ENCODE results near the gene GPR37L1. TPM values are rescaled to one million over a fixed set of nuclear protein-coding genes. Genes with fewer than 3 reads are reported as not detected.

Gene GPR37L1
- total and polyA plus RNA-seq, 10 of the 15 experiments (the other 5 are each of a cell fraction or from before 2014, with no cell fraction given), result under 0.01 to 0.08 (median 0.02) TPM; not detected in 5

- TF ChIP-seq RUNX3 (IDR thresholded peaks at IDR 0.05; ENCODE audit: low read length) (0 out of 2 replicates have a peak, but pooled peaks have one; percentile 29), PKNOX1 (IDR thresholded peaks at IDR 0.05) (peak; percentile 70; the same call in 1 of the 2 replicates), HDGF (IDR thresholded peaks at IDR 0.05) (peak; percentile 38; the same call in 1 of the 2 replicates), MTA3 (IDR thresholded peaks at IDR 0.05; ENCODE audit: borderline replicate concordance, low read length) (no peak), SPI1 (IDR thresholded peaks at IDR 0.05; ENCODE audit: borderline replicate concordance, insufficient read depth, low read depth, low read length) (peak; percentile 3; the same call in 1 of the 2 replicates), SREBF2 (IDR thresholded peaks at IDR 0.05; ENCODE audit: low read length) (no peak), POLR2AphosphoS5 (IDR thresholded peaks at IDR 0.05; ENCODE audit: low read length) (0 out of 2 replicates have a peak, but pooled peaks have one; percentile 27), YY1 (IDR thresholded peaks at IDR 0.05; ENCODE audit: low read depth, low read length) (peak; percentile 83)
- TF ChIP-seq, protein P1, sequence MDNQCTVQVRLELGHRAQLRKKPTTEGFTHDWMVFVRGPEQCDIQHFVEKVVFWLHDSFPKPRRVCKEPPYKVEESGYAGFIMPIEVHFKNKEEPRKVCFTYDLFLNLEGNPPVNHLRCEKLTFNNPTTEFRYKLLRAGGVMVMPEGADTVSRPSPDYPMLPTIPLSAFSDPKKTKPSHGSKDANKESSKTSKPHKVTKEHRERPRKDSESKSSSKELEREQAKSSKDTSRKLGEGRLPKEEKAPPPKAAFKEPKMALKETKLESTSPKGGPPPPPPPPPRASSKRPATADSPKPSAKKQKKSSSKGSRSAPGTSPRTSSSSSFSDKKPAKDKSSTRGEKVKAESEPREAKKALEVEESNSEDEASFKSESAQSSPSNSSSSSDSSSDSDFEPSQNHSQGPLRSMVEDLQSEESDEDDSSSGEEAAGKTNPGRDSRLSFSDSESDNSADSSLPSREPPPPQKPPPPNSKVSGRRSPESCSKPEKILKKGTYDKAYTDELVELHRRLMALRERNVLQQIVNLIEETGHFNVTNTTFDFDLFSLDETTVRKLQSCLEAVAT (IDR thresholded peaks at IDR 0.05), result peak; percentile 49; the same call in 1 of the 2 replicates
- TF ChIP-seq, protein P2, sequence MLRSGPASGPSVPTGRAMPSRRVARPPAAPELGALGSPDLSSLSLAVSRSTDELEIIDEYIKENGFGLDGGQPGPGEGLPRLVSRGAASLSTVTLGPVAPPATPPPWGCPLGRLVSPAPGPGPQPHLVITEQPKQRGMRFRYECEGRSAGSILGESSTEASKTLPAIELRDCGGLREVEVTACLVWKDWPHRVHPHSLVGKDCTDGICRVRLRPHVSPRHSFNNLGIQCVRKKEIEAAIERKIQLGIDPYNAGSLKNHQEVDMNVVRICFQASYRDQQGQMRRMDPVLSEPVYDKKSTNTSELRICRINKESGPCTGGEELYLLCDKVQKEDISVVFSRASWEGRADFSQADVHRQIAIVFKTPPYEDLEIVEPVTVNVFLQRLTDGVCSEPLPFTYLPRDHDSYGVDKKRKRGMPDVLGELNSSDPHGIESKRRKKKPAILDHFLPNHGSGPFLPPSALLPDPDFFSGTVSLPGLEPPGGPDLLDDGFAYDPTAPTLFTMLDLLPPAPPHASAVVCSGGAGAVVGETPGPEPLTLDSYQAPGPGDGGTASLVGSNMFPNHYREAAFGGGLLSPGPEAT (IDR thresholded peaks at IDR 0.05; ENCODE audit: low read depth), result no peak
- Histone ChIP-seq H3K36me3 (ENCODE audit: control insufficient read depth in 2 of 2, insufficient read depth in 2 of 2, low read length in 1 of 2) (peaks cover 2 to 7% of the 10 kb centered on the region in 2 experiments; a peak in 3 of 4 replicates), H3K9me3 (replicated peaks; ENCODE audit: control insufficient read depth, insufficient read depth, low read length) (no peaks in the 10 kb centered on the region), H3K27ac (ENCODE audit: control insufficient read depth, insufficient read depth) (peak overlapping the region; percentile 76), H3K9ac (ENCODE audit: control insufficient read depth, insufficient read depth, low read length) (peak overlapping the region; percentile 91), H3K4me1 (ENCODE audit: control insufficient read depth, insufficient read depth, low read length) (peaks cover 14% of the 10 kb centered on the region), H4K20me1 (ENCODE audit: control insufficient read depth, insufficient read depth) (no peaks in the 10 kb centered on the region; the same call in 1 of the 2 replicates), H3K4me2 (ENCODE audit: control insufficient read depth, insufficient read depth) (peak overlapping the region; percentile 79), H3K4me3 (peak overlapping the region; percentile 86), H3K79me2 (ENCODE audit: control insufficient read depth, insufficient read depth, low read length) (peaks cover 32% of the 10 kb centered on the region), H3K27me3 (replicated peaks in 1 of 2; ENCODE audit: control insufficient read depth in 2 of 2, insufficient read depth in 2 of 2, low read length in 1 of 2) (no peaks in the 10 kb centered on the region), H2AFZ (ENCODE audit: control insufficient read depth, low read depth, low read length) (peak overlapping the region; percentile 33)
- POLR2A ChIA-PET, result interaction anchor here (0.7 to 1.7 kb wide), 3 partner anchors 12 to 22 kb away, joined by 3 to 9 read pairs (median 4); partner anchors contain the start of gene PTPN7
- DNase-seq (ENCODE audit: low read depth, low spot score) (no peak), ATAC-seq (peak; percentile 55), FAIRE-seq (peak; percentile 82)
- intact Hi-C loops (cut with micrococcal nuclease; ENCODE audit: unreplicated experiment), result no loop called here
- 9% methylated on average over 17 of the region's 17 CpGs for WGBS (ENCODE audit: insufficient coverage, insufficient replicate concordance, low lambda C conversion rate, missing lambda C conversion rate)
- no TSS peak for BruUV-seq (replicated peaks)
- RAD21 ChIA-PET (ENCODE audit: unreplicated experiment), result interaction anchor here (0.6 to 1.9 kb wide), 6 partner anchors 8 to 133 kb away, joined by 3 to 11 read pairs (median 4); partner anchors contain the start of genes ELF3 and PTPN7
- CTCF ChIA-PET, result interaction anchor here (0.6 to 3.5 kb wide), 11 partner anchors 8 to 247 kb away, joined by 3 to 25 read pairs (median 5); partner anchors contain the start of genes LGR6 and PTPN7
- SMC1A ChIA-PET (ENCODE audit: uncharacterized antibody, unreplicated experiment), result interaction anchor here (0.6 to 2.4 kb wide), 13 partner anchors 8 to 199 kb away, joined by 3 to 11 read pairs (median 3); partner anchors contain the start of genes PTPN7 and UBE2T
- in situ Hi-C loops (cut with MboI), result no loop called here
Observed at GRCh38 chr1:202143011-202143767, 20.5 kb downstream of the GPR37L1 start.
